ENCODE results near the gene CNR2.

The CNR2 gene

DNA sequence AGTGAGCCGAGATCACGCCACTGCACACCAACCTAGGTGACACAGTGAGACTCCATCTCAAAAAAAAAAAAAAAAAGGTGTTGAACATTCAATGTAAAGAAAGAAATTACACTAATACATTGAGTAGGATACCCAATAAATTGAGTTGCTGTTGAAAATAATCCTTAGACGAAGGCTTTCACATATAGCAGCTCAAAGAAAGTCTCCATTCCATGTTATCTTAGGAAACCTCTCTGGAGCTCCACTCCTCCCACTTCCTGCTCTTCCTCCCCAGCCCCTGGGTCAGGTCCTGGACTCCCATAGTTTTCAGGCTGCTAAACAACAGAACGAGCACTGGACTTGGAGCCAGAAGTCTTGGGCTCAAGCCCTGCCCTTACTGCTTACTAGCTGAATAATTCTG lies 15.6 kb upstream of the CNR2 start:
- H3K4me3 Mint-ChIP-seq = no peak overlapping the region
- H3K4me1 Mint-ChIP-seq (ENCODE audit: low read depth) = peaks cover 11% of the 10 kb centered on the region
- H3K36me3 Mint-ChIP-seq (ENCODE audit: low read depth) = no peaks in the 10 kb centered on the region
- no peaks in the 10 kb centered on the region for H3K9me3 Mint-ChIP-seq
- intact Hi-C loops (cut with micrococcal nuclease) = no loop called here
- H3K27ac Mint-ChIP-seq = no peak overlapping the region
- no peaks in the 10 kb centered on the region for H3K27me3 Mint-ChIP-seq

DNA sequence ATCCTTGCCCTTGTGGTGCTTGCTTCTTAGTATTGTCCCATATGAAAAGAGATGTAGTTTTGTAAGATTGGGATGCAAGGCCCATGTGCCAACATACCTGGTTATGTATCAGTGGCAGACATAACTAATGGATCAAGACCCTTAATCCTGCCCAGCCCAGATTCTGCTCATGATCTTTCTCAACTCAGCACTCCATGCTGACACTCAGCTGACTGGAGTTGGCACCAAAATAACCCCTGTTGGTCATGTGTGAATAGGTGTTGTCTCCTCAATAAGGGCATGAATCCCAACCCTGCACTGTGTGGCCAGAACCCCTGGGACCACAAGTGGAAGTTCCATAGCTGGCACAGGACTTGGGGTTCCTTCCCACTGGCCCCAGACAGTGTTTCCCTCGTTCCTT lies 13.9 kb upstream of the CNR2 start:
- H3K4me3 Mint-ChIP-seq = no peak overlapping the region
- peaks cover 16% of the 10 kb centered on the region for H3K4me1 Mint-ChIP-seq (ENCODE audit: low read depth)
- H3K27ac Mint-ChIP-seq = no peak overlapping the region
- H3K9me3 Mint-ChIP-seq = no peaks in the 10 kb centered on the region
- no peaks in the 10 kb centered on the region for H3K27me3 Mint-ChIP-seq
- H3K36me3 Mint-ChIP-seq (ENCODE audit: low read depth) = no peaks in the 10 kb centered on the region
- intact Hi-C loops (cut with micrococcal nuclease) = no loop called here

- intact Hi-C loops (cut with micrococcal nuclease) = no loop called here
- H3K4me1 Mint-ChIP-seq (ENCODE audit: low read depth) = peaks cover 5% of the 10 kb centered on the region
- no peak overlapping the region for H3K27ac Mint-ChIP-seq
- H3K36me3 Mint-ChIP-seq (ENCODE audit: low read depth) = no peaks in the 10 kb centered on the region
- no peaks in the 10 kb centered on the region for H3K27me3 Mint-ChIP-seq
- H3K4me3 Mint-ChIP-seq = no peak overlapping the region
- H3K9me3 Mint-ChIP-seq = no peaks in the 10 kb centered on the region
These were observed 12.1 kb upstream of the CNR2 start for GRCh38 chr1:23925279-23925678.

DNA sequence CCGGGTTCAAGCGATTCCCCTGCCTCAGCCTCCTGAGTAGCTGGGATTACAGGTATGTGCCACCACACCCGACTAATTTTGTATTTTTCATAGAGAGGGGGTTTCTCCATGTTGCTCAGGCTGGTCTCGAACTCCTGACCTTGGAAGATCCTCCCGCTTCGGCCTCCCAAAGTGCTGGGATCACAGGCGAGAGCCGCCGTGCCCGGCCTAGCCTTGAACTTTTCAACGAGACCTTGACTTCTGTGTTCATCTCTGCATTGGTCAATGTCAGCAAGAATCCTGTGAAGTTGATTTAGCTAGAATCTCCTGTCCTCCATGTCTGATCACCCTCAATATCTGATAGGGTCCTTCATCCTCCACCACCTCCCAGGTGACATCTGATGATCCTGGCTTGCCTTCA lies 11.4 kb upstream of the CNR2 start:
- no peak overlapping the region for H3K4me3 Mint-ChIP-seq
- no peaks in the 10 kb centered on the region for H3K36me3 Mint-ChIP-seq (ENCODE audit: low read depth)
- H3K27ac Mint-ChIP-seq = peak overlapping the region; percentile 2
- no peaks in the 10 kb centered on the region for H3K27me3 Mint-ChIP-seq
- H3K4me1 Mint-ChIP-seq (ENCODE audit: low read depth) = peaks cover 11% of the 10 kb centered on the region
- intact Hi-C loops (cut with micrococcal nuclease) = no loop called here
- H3K9me3 Mint-ChIP-seq = no peaks in the 10 kb centered on the region

DNA sequence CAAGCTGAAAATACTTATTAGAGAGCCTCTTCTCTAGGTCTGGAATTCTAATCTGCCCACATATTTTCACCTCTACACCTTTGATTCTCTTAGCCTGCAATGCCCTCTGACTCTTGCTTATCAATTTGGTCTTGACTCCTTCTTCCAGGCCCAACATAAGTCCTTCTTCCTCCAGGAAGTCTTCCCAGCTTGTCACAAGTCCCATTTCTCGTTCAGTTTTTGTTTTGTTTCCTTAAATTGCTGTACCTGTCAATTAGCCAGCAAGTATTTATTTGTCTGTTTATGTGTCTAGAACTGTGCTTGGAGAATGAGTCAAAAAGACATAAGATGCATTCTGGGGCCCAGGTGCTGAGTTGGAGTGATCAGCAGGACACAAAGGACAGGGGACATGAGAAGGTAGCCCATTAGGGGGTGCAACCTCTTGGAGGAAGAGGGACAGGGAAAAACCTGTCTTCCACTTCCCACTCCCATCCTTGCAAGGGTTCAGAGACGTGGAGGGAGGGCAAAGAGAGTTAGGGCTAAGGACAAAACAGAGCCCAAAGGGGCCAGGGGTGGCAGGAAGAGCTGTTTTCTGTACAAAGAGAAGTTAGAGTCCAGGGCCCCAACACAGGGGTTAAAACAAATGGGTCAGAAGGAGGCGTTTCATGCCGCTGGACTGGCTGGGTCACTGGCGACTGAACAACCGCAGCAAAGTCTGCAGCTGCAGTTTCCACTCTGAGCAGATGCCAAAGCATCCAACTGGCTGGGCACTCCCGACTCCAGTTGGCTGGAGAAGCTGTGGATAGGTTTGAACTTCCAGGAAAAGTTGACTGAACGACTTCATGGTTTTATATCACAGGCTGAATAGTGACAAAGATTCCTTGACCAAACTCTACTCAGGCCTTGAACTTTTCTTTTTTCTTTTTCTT lies 10.7 kb upstream of the CNR2 start:
- Mint-ChIP-seq H3K9me3 (no peaks in the 10 kb centered on the region), H3K27me3 (no peaks in the 10 kb centered on the region), H3K36me3 (ENCODE audit: low read depth) (no peaks in the 10 kb centered on the region), H3K4me1 (ENCODE audit: low read depth) (peaks cover 12% of the 10 kb centered on the region), H3K4me3 (no peak overlapping the region), H3K27ac (no peak overlapping the region)
- intact Hi-C loops (cut with micrococcal nuclease) = no loop called here

DNA sequence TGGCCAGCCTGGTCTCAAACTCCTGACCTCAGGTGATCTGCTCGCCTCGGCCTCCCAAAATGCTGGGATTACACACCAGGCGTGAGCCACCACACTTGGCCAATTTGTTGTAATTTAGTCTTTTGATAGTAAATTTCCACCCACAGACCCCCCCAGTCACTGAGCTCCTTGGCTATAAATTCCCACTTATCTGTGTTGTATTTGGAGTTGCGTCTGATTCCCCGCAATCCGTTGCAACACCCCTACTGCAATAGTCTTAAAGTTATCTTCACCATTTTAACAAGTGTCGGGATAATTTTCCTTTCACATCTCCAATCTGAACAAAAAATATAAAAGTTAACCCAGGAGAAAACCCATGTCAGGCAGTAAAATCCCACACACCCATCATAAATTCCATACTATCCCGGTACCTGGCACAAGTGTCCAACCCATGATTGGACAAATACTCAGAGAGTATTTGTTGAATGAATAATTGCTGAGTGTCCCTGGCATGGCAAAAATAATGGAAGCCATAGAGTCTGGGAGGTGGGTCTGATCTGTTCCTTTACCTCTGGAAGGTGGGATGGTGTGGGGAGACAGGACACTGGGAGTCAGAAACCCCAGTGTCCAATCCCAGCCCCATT lies 9.3 kb upstream of the CNR2 start:
- Mint-ChIP-seq H3K4me1 (ENCODE audit: low read depth) (peaks cover 12% of the 10 kb centered on the region), H3K27ac (no peak overlapping the region), H3K27me3 (no peaks in the 10 kb centered on the region), H3K36me3 (ENCODE audit: low read depth) (no peaks in the 10 kb centered on the region), H3K4me3 (no peak overlapping the region), H3K9me3 (no peaks in the 10 kb centered on the region)
- intact Hi-C loops (cut with micrococcal nuclease) = no loop called here

DNA sequence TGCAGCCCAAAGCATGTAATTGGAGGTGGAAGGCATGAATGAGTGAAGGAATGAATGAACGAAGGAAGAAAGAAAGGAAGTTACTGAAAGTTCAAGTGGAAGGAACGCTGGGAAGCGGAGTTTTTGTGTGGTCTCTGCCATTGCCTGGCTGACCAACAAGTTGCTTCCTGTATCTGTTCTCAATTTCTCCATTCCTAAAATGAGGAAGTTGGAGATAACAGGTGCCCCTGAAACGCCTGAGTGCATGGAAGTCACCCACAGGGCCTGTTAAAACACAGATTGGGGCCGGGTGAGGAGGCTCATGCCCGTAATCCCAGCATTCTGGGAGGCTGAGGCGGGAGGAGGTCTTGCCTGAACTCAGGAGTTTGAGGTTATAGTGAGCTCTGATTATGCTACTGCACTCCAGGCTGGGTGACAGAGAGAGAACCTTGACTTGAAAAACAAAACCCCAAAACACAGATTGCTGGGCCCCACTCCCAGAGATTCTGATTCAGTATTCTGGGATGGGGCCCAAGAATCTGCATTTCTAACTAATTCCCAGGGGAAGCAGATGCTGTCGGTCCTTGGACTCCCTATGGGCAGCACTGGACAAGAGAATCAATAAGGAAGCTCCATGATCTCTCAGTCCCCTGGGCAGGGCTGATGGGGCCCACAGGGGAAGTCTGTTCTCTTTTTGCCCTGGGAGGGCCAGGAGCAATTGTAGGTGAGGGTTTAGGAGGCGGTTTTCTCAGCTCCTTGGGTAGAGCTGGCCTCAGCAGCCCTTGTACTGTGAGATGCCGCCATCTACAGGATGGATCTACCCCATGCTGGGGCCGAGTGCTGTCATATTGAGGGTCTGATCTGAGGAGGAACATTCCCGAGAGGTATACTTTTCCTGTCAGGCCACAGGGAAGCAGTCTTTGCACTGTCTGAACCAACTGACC lies 3.3 kb upstream of the CNR2 start:
- Mint-ChIP-seq H3K36me3 (ENCODE audit: low read depth) (no peaks in the 10 kb centered on the region), H3K27ac (peak overlapping the region; percentile 71), H3K9me3 (no peaks in the 10 kb centered on the region), H3K4me3 (no peak overlapping the region), H3K4me1 (ENCODE audit: low read depth) (peaks cover 59% of the 10 kb centered on the region), H3K27me3 (no peaks in the 10 kb centered on the region)
- intact Hi-C loops (cut with micrococcal nuclease) = loop anchor here (1.0 kb wide), 3 partner anchors 48 to 144 kb away; partner anchors contain the start of gene FUCA1

DNA sequence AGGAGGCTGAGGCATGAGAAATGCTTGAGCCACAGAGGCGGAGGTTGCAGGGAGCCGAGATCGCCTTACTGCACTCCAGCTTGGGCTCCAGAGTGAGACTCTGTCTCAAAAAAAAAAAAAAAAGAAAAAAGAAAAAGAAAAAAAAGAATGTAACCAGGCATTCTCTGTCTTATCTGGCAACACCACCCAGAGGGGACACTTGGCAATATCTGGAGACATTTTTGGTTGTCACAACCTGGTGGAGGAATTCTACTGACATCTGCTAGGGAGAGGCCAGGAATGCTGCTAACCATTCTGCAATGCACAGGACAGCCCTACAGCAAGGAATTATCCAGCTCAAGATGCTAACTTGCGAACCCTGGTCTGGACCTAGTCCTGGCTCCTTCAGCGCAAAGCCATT lies 2.3 kb upstream of the CNR2 start:
- Mint-ChIP-seq H3K4me1 (ENCODE audit: low read depth) (peaks cover 68% of the 10 kb centered on the region), H3K27ac (peak overlapping the region; percentile 71), H3K9me3 (no peaks in the 10 kb centered on the region), H3K4me3 (no peak overlapping the region), H3K36me3 (ENCODE audit: low read depth) (no peaks in the 10 kb centered on the region), H3K27me3 (no peaks in the 10 kb centered on the region)
- intact Hi-C loops (cut with micrococcal nuclease) = no loop called here

DNA sequence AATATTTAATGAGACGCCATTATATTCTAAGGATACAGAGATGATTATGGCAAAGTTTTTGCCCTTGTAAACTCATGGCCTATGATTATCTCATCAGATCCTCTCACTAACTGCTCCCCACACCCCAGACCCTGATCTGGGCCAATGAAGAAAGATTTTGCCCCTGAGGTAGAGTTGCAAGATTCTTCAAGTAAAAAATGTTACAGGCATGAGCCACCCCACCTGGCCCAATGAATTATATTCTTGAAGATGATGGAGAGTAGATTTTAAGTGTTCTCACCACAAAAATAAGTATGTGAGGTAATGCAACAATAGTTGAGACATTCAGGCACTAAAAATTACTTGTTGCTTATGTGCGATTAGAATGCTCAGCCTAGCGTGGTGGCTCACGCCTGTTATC lies 1.8 kb upstream of the CNR2 start:
- intact Hi-C loops (cut with micrococcal nuclease) = no loop called here
- H3K4me1 Mint-ChIP-seq (ENCODE audit: low read depth) = peaks cover 69% of the 10 kb centered on the region
- no peak overlapping the region for H3K4me3 Mint-ChIP-seq
- H3K27me3 Mint-ChIP-seq = no peaks in the 10 kb centered on the region
- no peak overlapping the region for H3K27ac Mint-ChIP-seq
- no peaks in the 10 kb centered on the region for H3K9me3 Mint-ChIP-seq
- no peaks in the 10 kb centered on the region for H3K36me3 Mint-ChIP-seq (ENCODE audit: low read depth)

DNA sequence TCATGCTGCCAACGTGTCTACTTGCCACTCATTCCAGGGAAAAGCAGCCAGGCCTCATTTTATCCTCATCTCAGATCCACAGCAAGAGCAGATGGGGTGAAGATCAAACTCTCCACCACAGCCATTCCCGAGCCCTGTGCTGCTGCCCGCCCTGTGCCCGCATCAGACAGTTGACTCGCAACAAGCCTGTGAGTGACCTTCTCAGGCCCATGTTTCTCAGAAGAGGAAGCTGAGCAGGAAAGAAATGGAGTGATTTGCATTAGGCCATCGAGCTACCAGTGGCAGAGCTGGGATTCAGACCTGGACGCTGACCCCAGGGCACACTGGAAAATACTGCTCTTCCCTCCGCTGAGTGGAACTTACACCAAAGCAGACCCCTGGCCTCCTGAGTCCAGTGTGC lies 1.2 kb downstream of the CNR2 start:
- Mint-ChIP-seq H3K36me3 (ENCODE audit: low read depth) (no peaks in the 10 kb centered on the region), H3K4me3 (no peak overlapping the region), H3K9me3 (no peaks in the 10 kb centered on the region), H3K27me3 (no peaks in the 10 kb centered on the region), H3K4me1 (ENCODE audit: low read depth) (peaks cover 79% of the 10 kb centered on the region), H3K27ac (peak overlapping the region; percentile 48)
- intact Hi-C loops (cut with micrococcal nuclease) = no loop called here

DNA sequence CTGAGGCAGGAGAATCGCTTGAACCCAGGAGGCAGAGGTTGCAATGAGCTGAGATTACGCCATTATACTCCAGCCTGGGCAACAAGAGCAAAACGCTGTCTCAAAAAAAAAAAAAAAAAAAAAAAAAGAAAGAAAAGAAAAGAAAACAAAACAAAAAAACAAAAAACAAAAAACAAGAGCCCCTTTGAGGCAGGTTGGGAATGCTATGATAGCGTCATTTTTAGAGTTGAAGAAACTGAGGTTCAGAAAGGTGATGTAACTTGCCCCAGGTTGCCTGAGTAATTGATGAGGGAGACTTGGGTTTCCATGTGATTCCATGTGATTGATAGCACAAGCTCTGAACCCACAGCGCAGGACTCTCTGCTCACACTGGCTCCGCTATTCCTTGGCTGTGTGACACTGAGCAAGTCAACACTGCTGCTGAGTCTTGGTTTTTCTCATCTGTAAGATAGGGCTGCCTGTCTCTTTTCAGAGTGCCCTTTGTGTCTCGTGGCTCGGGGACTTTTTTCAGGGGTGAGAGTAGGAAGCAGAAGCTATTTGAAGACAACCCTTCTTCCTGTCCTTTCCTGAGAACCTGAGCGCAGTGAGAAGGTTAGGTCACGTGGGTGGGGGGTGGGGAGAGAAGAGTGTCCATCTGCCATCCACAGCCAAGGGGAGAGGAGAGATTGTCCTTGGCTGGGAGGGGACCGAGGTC lies 2.5 kb downstream of the CNR2 start:
- H3K4me3 Mint-ChIP-seq = no peak overlapping the region
- no peaks in the 10 kb centered on the region for H3K9me3 Mint-ChIP-seq
- peak overlapping the region; percentile 39 for H3K27ac Mint-ChIP-seq
- no peaks in the 10 kb centered on the region for H3K36me3 Mint-ChIP-seq (ENCODE audit: low read depth)
- peaks cover 72% of the 10 kb centered on the region for H3K4me1 Mint-ChIP-seq (ENCODE audit: low read depth)
- intact Hi-C loops (cut with micrococcal nuclease) = no loop called here
- no peaks in the 10 kb centered on the region for H3K27me3 Mint-ChIP-seq

GRCh38 chr1:23910144-23910543 lies 3.0 kb downstream of the CNR2 start:
- intact Hi-C loops (cut with micrococcal nuclease) = no loop called here
- Mint-ChIP-seq H3K4me3 (no peak overlapping the region), H3K4me1 (ENCODE audit: low read depth) (peaks cover 72% of the 10 kb centered on the region), H3K27ac (no peak overlapping the region), H3K36me3 (ENCODE audit: low read depth) (no peaks in the 10 kb centered on the region), H3K9me3 (no peaks in the 10 kb centered on the region), H3K27me3 (peaks cover 2% of the 10 kb centered on the region)

- Mint-ChIP-seq H3K27ac (peak overlapping the region; percentile 79), H3K27me3 (peaks cover 9% of the 10 kb centered on the region), H3K9me3 (no peaks in the 10 kb centered on the region), H3K4me3 (no peak overlapping the region), H3K36me3 (ENCODE audit: low read depth) (no peaks in the 10 kb centered on the region), H3K4me1 (ENCODE audit: low read depth) (peaks cover 68% of the 10 kb centered on the region)
- intact Hi-C loops (cut with micrococcal nuclease) = no loop called here
These were observed 3.8 kb downstream of the CNR2 start for GRCh38 chr1:23909412-23909811.
